Measurements from ENCODE around the gene SLX1A. TPM values are rescaled to one million over a fixed set of nuclear protein-coding genes. Genes with fewer than 3 reads are reported as not detected.
"Not testable (repeated sequence)": the region's sequence is repeated elsewhere in the genome, so short reads cannot be mapped to it uniquely, and the experiment has no call there.

The SLX1A gene
- total and polyA plus RNA-seq, 10 of the 15 experiments (the other 5 are each of a cell fraction or from before 2014, with no cell fraction given) = 2.5 to 123 (median 28.9) TPM

DNA sequence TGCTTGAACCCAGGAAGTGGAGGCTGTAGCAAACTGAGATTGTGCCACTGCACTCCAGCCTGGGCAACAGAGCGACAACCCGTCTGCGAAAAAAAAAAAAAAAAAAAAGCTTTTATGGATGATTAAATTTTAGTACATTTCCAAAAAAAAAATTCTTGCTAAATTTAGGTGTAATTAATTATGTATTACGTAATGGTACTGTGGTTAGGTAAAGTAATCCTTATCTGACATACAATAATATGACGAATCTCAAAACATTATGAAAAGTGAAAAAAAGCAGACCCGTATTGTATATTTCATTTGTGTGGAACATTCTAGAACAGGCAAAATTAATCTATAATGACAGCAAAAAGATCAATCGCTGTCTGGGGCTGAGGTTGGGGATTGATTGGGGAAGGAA is 20.6 kb upstream of the SLX1A start (continued):
- TF ChIP-seq, protein P1, sequence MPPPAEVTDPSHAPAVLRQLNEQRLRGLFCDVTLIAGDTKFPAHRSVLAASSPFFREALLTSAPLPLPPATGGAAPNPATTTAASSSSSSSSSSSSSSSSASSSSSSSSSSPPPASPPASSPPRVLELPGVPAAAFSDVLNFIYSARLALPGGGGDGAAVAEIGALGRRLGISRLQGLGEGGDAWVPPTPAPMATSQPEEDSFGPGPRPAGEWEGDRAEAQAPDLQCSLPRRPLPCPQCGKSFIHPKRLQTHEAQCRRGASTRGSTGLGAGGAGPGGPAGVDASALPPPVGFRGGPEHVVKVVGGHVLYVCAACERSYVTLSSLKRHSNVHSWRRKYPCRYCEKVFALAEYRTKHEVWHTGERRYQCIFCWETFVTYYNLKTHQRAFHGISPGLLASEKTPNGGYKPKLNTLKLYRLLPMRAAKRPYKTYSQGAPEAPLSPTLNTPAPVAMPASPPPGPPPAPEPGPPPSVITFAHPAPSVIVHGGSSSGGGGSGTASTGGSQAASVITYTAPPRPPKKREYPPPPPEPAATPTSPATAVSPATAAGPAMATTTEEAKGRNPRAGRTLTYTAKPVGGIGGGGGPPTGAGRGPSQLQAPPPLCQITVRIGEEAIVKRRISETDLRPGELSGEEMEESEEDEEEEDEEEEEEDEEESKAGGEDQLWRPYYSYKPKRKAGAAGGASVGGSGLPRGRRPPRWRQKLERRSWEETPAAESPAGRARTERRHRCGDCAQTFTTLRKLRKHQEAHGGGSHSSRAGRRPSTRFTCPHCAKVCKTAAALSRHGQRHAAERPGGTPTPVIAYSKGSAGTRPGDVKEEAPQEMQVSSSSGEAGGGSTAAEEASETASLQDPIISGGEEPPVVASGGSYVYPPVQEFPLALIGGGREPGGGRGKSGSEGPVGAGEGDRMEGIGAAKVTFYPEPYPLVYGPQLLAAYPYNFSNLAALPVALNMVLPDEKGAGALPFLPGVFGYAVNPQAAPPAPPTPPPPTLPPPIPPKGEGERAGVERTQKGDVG (CRISPR knock-in tag; IDR thresholded peaks at IDR 0.05) = no peak
- TF ChIP-seq CEBPB (IDR thresholded peaks at IDR 0.05; ENCODE audit: borderline replicate concordance in 1 of 2, low read depth in 2 of 2, low read length in 2 of 2) = no peak
- no peak for TF ChIP-seq HDAC6 (IDR thresholded peaks at IDR 0.05; ENCODE audit: unreplicated experiment)
- TF ChIP-seq, protein P2, sequence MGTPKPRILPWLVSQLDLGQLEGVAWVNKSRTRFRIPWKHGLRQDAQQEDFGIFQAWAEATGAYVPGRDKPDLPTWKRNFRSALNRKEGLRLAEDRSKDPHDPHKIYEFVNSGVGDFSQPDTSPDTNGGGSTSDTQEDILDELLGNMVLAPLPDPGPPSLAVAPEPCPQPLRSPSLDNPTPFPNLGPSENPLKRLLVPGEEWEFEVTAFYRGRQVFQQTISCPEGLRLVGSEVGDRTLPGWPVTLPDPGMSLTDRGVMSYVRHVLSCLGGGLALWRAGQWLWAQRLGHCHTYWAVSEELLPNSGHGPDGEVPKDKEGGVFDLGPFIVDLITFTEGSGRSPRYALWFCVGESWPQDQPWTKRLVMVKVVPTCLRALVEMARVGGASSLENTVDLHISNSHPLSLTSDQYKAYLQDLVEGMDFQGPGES (IDR thresholded peaks at IDR 0.05) = no peak
- TF ChIP-seq RELA (IDR thresholded peaks at IDR 0.05; ENCODE audit: borderline replicate concordance, partially characterized antibody) = no peak
- no peak for TF ChIP-seq SP1 (IDR thresholded peaks at IDR 0.05; ENCODE audit: low read depth, low read length)
- no peak for TF ChIP-seq POLR2AphosphoS2 (IDR thresholded peaks at IDR 0.05; ENCODE audit: low read depth, low read length)

DNA sequence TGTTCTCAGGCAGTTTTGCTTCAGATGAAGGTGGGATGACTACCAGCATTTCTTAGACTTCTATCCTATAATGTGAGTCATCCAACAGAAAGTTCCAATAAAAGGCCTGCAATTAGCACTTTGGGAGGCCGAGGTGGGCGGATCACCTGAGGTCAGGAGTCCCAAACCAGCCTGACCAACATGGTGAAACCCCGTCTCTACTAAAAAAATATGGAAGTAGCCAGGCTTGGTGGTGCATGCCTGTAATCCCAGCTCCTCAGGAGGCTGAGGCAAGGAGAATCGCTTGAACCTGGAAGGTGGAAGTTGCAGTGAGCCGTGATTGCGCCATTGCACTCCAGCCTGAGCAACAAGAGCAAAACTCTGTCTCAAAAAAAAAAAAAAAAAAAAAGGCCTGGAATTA is 16.8 kb upstream of the SLX1A start:
- ATAC-seq; in situ Hi-C loops (cut with MboI); H3K9ac ChIP-seq (ENCODE audit: control insufficient read depth, insufficient read depth, low read length); H3K36me3 ChIP-seq (ENCODE audit: control insufficient read depth in 2 of 2, insufficient read depth in 2 of 2, low read length in 1 of 2); H3K4me3 ChIP-seq; DNase-seq (ENCODE audit: low read depth, low spot score); H3K27ac ChIP-seq (ENCODE audit: control insufficient read depth, insufficient read depth); H3K4me2 ChIP-seq (ENCODE audit: control insufficient read depth, insufficient read depth); SMC1A ChIA-PET (ENCODE audit: uncharacterized antibody, unreplicated experiment); H3K79me2 ChIP-seq (ENCODE audit: control insufficient read depth, insufficient read depth, low read length); H2AFZ ChIP-seq (ENCODE audit: control insufficient read depth, low read depth, low read length); H3K4me1 ChIP-seq (ENCODE audit: control insufficient read depth, insufficient read depth, low read length); FAIRE-seq; H4K20me1 ChIP-seq (ENCODE audit: control insufficient read depth, insufficient read depth); intact Hi-C loops (cut with micrococcal nuclease; ENCODE audit: unreplicated experiment); H3K27me3 ChIP-seq (replicated peaks in 1 of 2; ENCODE audit: control insufficient read depth in 2 of 2, insufficient read depth in 2 of 2, low read length in 1 of 2); H3K9me3 ChIP-seq (replicated peaks; ENCODE audit: control insufficient read depth, insufficient read depth, low read length); BruUV-seq (replicated peaks): not testable (repeated sequence)
- POLR2A ChIA-PET = interaction anchor here (0.6 to 0.7 kb wide), 2 partner anchors 61 to 427 kb away, joined by 4 to 10 read pairs; no protein-coding TSS in a partner anchor
- CTCF ChIA-PET = interaction anchor here (0.9 kb wide), 1 partner anchor 34 kb away, joined by 4 read pairs; no protein-coding TSS in a partner anchor
- WGBS (ENCODE audit: insufficient coverage, insufficient replicate concordance, low lambda C conversion rate, missing lambda C conversion rate) = 69% methylated on average over 6 of the region's 6 CpGs
- RAD21 ChIA-PET (ENCODE audit: unreplicated experiment) = interaction anchor here (0.7 kb wide), 1 partner anchor 439 kb away, joined by 3 read pairs; no protein-coding TSS in a partner anchor

Measured in GM12878 (cell line).